ENCODE measurements around the gene OR51M1. TPM values are rescaled to one million over a fixed set of nuclear protein-coding genes. Genes with fewer than 3 reads are reported as not detected.
"Not testable (repeated sequence)": the region's sequence is repeated elsewhere in the genome, so short reads cannot be mapped to it uniquely, and the experiment has no call there.

The OR51M1 gene
- total RNA-seq, 2 donors from 2014 or later = not detected

DNA sequence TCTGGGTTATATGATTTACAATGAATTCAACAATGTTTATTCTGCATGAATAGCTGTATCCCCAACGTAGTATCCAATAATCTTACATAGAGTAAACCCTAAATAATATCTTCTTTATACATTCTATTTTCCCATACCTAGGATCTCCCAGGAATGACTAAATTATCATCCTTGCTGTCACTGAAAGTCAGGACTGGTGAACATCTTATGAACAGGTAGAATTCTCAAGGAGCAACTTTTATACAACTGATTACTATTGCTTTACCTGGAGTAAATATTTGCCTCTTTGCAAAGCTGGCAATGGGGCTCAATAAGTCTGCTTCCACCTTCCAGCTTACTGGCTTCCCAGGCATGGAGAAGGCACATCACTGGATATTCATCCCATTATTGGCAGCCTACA, 32.4 kb upstream of the OR51M1 start, which contains the start of gene OR51B6:
OR51B6 (plus strand) TSS at position 301 of the 400 bp plus-strand sequence; CDS start at position 301, 0 bp downstream.
- ATAC-seq (no peak), DNase-seq (no peak)
- Histone ChIP-seq H3K4me3 (no peak within 1 kb of the TSS), H3K27ac (no peak within 1 kb of the TSS), H3K9me3 (no peaks in the 10 kb centered on the region), H3K27me3 (no peaks in the 10 kb centered on the region), H3K36me3 (replicated peaks in 1 of 2; ENCODE audit: insufficient read depth in 1 of 2, low read depth in 2 of 2) (no peaks in the 10 kb centered on the region), H3K4me1 (no peaks in the 10 kb centered on the region)
- WGBS, 2 donors = 41 to 57% methylated on average over 1 of the region's 1 CpG
- intact Hi-C loops (cut with DNase I) = no loop called here
- no peak for TF ChIP-seq CTCF (IDR thresholded peaks at IDR 0.05)
- TF ChIP-seq POLR2A (IDR thresholded peaks at IDR 0.05) = no peak

- H3K4me1 ChIP-seq; H3K27ac ChIP-seq; intact Hi-C loops (cut with DNase I); H3K27me3 ChIP-seq; H3K4me3 ChIP-seq; H3K36me3 ChIP-seq (replicated peaks in 1 of 2; ENCODE audit: insufficient read depth in 1 of 2, low read depth in 2 of 2); H3K9me3 ChIP-seq; DNase-seq; ATAC-seq: not testable (repeated sequence)
- 62 to 64% methylated on average over 5 of the region's 5 CpGs for WGBS, 2 donors
Observed at GRCh38 chr11:5356031-5356430, 27.6 kb upstream of the OR51M1 start.

GRCh38 chr11:5362017-5362625, 21.5 kb upstream of the OR51M1 start:
- H3K4me3 ChIP-seq = no peak overlapping the region
- H3K4me1 ChIP-seq = no peaks in the 10 kb centered on the region
- no peaks in the 10 kb centered on the region for H3K27me3 ChIP-seq
- TF ChIP-seq POLR2A (IDR thresholded peaks at IDR 0.05) = no peak
- TF ChIP-seq CTCF (IDR thresholded peaks at IDR 0.05) = no peak
- WGBS, 2 donors = 31 to 51% methylated on average over 3 of the region's 3 CpGs
- H3K27ac ChIP-seq = no peak overlapping the region
- ATAC-seq (no peak), DNase-seq (no peak)
- H3K36me3 ChIP-seq (replicated peaks in 1 of 2; ENCODE audit: insufficient read depth in 1 of 2, low read depth in 2 of 2) = no peaks in the 10 kb centered on the region
- no peaks in the 10 kb centered on the region for H3K9me3 ChIP-seq
- intact Hi-C loops (cut with DNase I) = no loop called here

- ATAC-seq = no peak
- Histone ChIP-seq H3K4me3 (no peak overlapping the region), H3K27me3 (no peaks in the 10 kb centered on the region), H3K27ac (no peak overlapping the region), H3K9me3 (no peaks in the 10 kb centered on the region), H3K36me3 (replicated peaks in 1 of 2; ENCODE audit: insufficient read depth in 1 of 2, low read depth in 2 of 2) (no peaks in the 10 kb centered on the region), H3K4me1 (no peaks in the 10 kb centered on the region)
- 94 to 100% methylated on average over 1 of the region's 1 CpG for WGBS, 2 donors
- DNase-seq = no peak
- intact Hi-C loops (cut with DNase I) = no loop called here
- TF ChIP-seq POLR2A (IDR thresholded peaks at IDR 0.05) (no peak), CTCF (IDR thresholded peaks at IDR 0.05) (no peak)
Observed at GRCh38 chr11:5363679-5364078, 19.9 kb upstream of the OR51M1 start.

GRCh38 chr11:5364214-5364613, 19.4 kb upstream of the OR51M1 start:
- 46 to 52% methylated on average over 2 of the region's 2 CpGs for WGBS, 2 donors
- intact Hi-C loops (cut with DNase I) = no loop called here
- no peaks in the 10 kb centered on the region for H3K36me3 ChIP-seq (replicated peaks in 1 of 2; ENCODE audit: insufficient read depth in 1 of 2, low read depth in 2 of 2)
- no peak overlapping the region for H3K4me3 ChIP-seq
- H3K4me1 ChIP-seq = no peaks in the 10 kb centered on the region
- DNase-seq = no peak
- H3K27ac ChIP-seq = no peak overlapping the region
- no peaks in the 10 kb centered on the region for H3K27me3 ChIP-seq
- ATAC-seq = no peak
- H3K9me3 ChIP-seq = no peaks in the 10 kb centered on the region
- no peak for TF ChIP-seq CTCF (IDR thresholded peaks at IDR 0.05)
- TF ChIP-seq POLR2A (IDR thresholded peaks at IDR 0.05) = no peak

DNA sequence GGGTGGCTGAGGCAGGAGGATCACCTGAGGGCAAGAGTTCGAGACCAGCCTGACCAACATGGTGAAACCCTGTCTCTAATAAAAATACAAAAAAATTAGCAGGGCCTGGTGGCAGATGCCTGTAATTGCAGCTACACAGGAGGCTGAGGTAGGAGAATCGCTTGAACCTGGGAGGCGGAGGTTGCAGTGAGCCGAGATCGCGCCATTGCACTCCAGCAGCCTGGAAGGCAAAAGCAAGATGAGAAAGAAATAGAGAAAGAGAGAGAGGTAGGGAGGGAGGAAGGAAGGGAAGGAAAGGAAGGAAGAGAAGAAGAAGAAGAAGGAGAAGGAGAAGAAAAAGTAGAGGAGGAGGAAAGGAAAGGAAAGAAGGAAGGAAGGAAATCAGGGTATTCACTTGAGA, 17.2 kb upstream of the OR51M1 start:
- intact Hi-C loops (cut with DNase I); ATAC-seq; H3K27ac ChIP-seq; H3K4me1 ChIP-seq; DNase-seq; H3K27me3 ChIP-seq; H3K36me3 ChIP-seq (replicated peaks in 1 of 2; ENCODE audit: insufficient read depth in 1 of 2, low read depth in 2 of 2); H3K9me3 ChIP-seq; H3K4me3 ChIP-seq: not testable (repeated sequence)
- WGBS, 2 donors = 84% methylated on average over 6 of the region's 6 CpGs

All from body of pancreas (tissue), 4 donors.